B cell (primary cell): ENCODE measurements around the gene TTYH1. TPM values are rescaled to one million over a fixed set of nuclear protein-coding genes. Genes with fewer than 3 reads are reported as not detected.

ENCODE experiments used
- ATAC-seq: fragments of 200-7000 bp; cut with Tn5 transposase; one replicate; pipeline ENCODE4 v1.10.0; 2021; ENCODE audit warnings: low read depth, mild to moderate bottlenecking, moderate number of reproducible peaks, moderate library complexity
- CTCF ChIA-PET: fragments of 350-600 bp; sonication (Branson Sonifier 250); formaldehyde crosslinking; loops from one replicate; lab custom pipeline; 2021; ENCODE audit warnings: antibody characterized with exemption, inconsistent platforms; lab: Charles Lee
- POLR2A ChIA-PET: fragments of 350-600 bp; sonication (Branson Sonifier 250); formaldehyde crosslinking; loops from one replicate; lab custom pipeline; 2021; ENCODE audit warnings: antibody characterized with exemption; lab: Charles Lee
- DNase-seq: peaks from one replicate; pipeline ENCODE4 v3.0.0; 2013
- H2AFZ ChIP-seq: 2 replicates; pipeline ENCODE4 v1.6.1; 2012; ENCODE audit warnings: mild to moderate bottlenecking, low read depth, low read length; ENCODE audit not compliant: insufficient read depth, poor library complexity, severe bottlenecking
- H3K27ac ChIP-seq, 2 donors: 1 replicate in 1 of 2; 2 replicates in 1 of 2; pipeline ENCODE4 v1.5.1; 2012 to 2013; ENCODE audit warnings: low read length in 2 of 2, mild to moderate bottlenecking in 2 of 2, moderate library complexity in 1 of 2
- H3K27me3 ChIP-seq, 4 experiments: fragments of 200-600 bp in 1 of 4; sonication (generic) in 1 of 4; replicated peaks in 1 of 4; 1 replicate in 2 of 4; 2 replicates in 2 of 4; pipeline versions ENCODE4 v1.6.1 to v1.7.0; 2013 to 2016; ENCODE audit warnings: low read length in 3 of 4, mild to moderate bottlenecking in 2 of 4, mixed read lengths in 1 of 4, moderate library complexity in 1 of 4; ENCODE audit not compliant: insufficient read depth in 4 of 4, control insufficient read depth in 3 of 4; ENCODE audit errors: control extremely low read depth in 1 of 4
- H3K36me3 ChIP-seq, 2 experiments: replicated peaks in 1 of 2; 1 replicate in 1 of 2; 2 replicates in 1 of 2; pipeline versions ENCODE4 v1.6.1 to v1.7.1; 2013; ENCODE audit warnings: low read length in 1 of 2; ENCODE audit not compliant: insufficient read depth in 2 of 2, control insufficient read depth in 1 of 2; ENCODE audit errors: control extremely low read depth in 1 of 2, extremely low read depth in 1 of 2
- H3K4me1 ChIP-seq, 2 donors: fragments of 200-600 bp in 1 of 2; sonication (generic) in 1 of 2; 1 replicate in 1 of 2; 2 replicates in 1 of 2; pipeline versions ENCODE4 v1.5.1 to v1.6.1; 2013 to 2017; ENCODE audit warnings: low read length in 2 of 2; ENCODE audit not compliant: control insufficient read depth in 2 of 2, insufficient read depth in 2 of 2
- H3K4me2 ChIP-seq: replicated peaks from 2 replicates; pipeline ENCODE3; 2012; ENCODE audit warnings: mild to moderate bottlenecking, low read depth, low read length; ENCODE audit not compliant: poor library complexity, severe bottlenecking
- H3K4me3 ChIP-seq, 5 experiments: fragments of 200-600 bp in 1 of 5; sonication (generic) in 1 of 5; 1 replicate in 3 of 5; 2 replicates in 2 of 5; pipeline versions ENCODE4 v1.5.1 to v1.7.0; 2011 to 2016; ENCODE audit warnings: low read length in 4 of 5, mild to moderate bottlenecking in 4 of 5, low read depth in 2 of 5, control low read depth in 1 of 5, moderate library complexity in 1 of 5; ENCODE audit not compliant: insufficient read depth in 1 of 5; ENCODE audit errors: control extremely low read depth in 1 of 5, extremely low read depth in 1 of 5
- H3K79me2 ChIP-seq: fragments of 200-600 bp; sonication (generic); one replicate; pipeline ENCODE4 v1.6.0; 2016; ENCODE audit warnings: low read length; ENCODE audit not compliant: control insufficient read depth, insufficient read depth
- H3K9ac ChIP-seq: fragments of 200-600 bp; sonication (generic); 2 replicates; pipeline ENCODE4 v1.6.1; 2017; ENCODE audit warnings: mild to moderate bottlenecking, low read length, moderate library complexity
- H3K9me3 ChIP-seq, 3 donors: one replicate each; pipeline versions ENCODE4 v1.6.1 to v1.7.1; 2013; ENCODE audit warnings: low read length in 2 of 3; ENCODE audit not compliant: control insufficient read depth in 2 of 3, insufficient read depth in 1 of 3; ENCODE audit errors: control extremely low read depth in 1 of 3
- H4K20me1 ChIP-seq: 2 replicates; pipeline ENCODE4 v1.6.0; 2012; ENCODE audit warnings: mild to moderate bottlenecking, low read length; ENCODE audit not compliant: insufficient read depth, control insufficient read depth, poor library complexity, severe bottlenecking
- H3K27ac Mint-ChIP-seq: one replicate; pipeline ENCODE4 v1.8.0; 2021; ENCODE audit warnings: mixed read lengths
- H3K27me3 Mint-ChIP-seq: one replicate; pipeline ENCODE4 v1.8.0; 2021; ENCODE audit warnings: mixed read lengths
- H3K4me1 Mint-ChIP-seq: one replicate; pipeline ENCODE4 v1.8.0; 2021; ENCODE audit warnings: mixed read lengths
- H3K4me3 Mint-ChIP-seq: one replicate; pipeline ENCODE4 v1.8.0; 2021; ENCODE audit warnings: mixed read lengths
- H3K9me3 Mint-ChIP-seq: one replicate; pipeline ENCODE4 v1.8.0; 2022; ENCODE audit warnings: mixed read lengths; ENCODE audit not compliant: insufficient read depth
- CTCF ChIP-seq: fragments of 200-600 bp; IDR thresholded peaks from one replicate; pipeline ENCODE4 v1.8.0; 2022; ENCODE audit warnings: antibody characterized with exemption, mild to moderate bottlenecking
- EZH2 ChIP-seq: IDR thresholded peaks from 2 replicates; pipeline ENCODE4 v1.6.1; 2012; ENCODE audit warnings: borderline replicate concordance, low read depth, mild to moderate bottlenecking, moderate library complexity, low read length; ENCODE audit not compliant: insufficient read depth, poor library complexity, severe bottlenecking
- WGBS: methylation state at CpG from one replicate; pipeline ENCODE4 v1.1.5; 2013; ENCODE audit warnings: missing lambda C conversion rate; ENCODE audit not compliant: insufficient coverage; 5-methylcytosine and 5-hydroxymethylcytosine counted together
- intact Hi-C: fragments of 100-400 bp; cut with micrococcal nuclease; formaldehyde crosslinking; loops from one replicate; pipeline ENCODE4 v1.10.0; 2022
- polyA plus RNA-seq: library from polyadenylated mRNA; depleted of rRNA; stranded (reverse); fragments of >200 nt; gene quantifications from 2 replicates; pipeline ENCODE4 v1.2.3, GENCODE V29; 2012
- total RNA-seq, 2 donors: library from RNA; stranded (reverse); fragments of 120-200 nt in 1 of 2; gene quantifications; 1 replicate in 1 of 2; 2 replicates in 1 of 2; pipeline versions ENCODE4 v1.2.3 to v1.2.4, GENCODE V29; 2013 to 2022

The TTYH1 gene
- total and polyA plus RNA-seq, 2 donors (not counting 1 experiment from before 2014, with no cell fraction given), result not detected

GRCh38 chr19:54469496-54469934, 54.3 kb downstream of the TTYH1 start:
- intact Hi-C loops, result no loop called here
- ATAC-seq (no peak), DNase-seq (no peak)
- Histone ChIP-seq H3K4me3 (no peak overlapping the region), H3K79me2 (no peaks in the 10 kb centered on the region), H3K27me3 (peaks cover 0 to 43% (median 19%) of the 10 kb centered on the region in 4 experiments), H3K36me3 (no peaks in the 10 kb centered on the region), H3K27ac (no peak overlapping the region), H4K20me1 (no peaks in the 10 kb centered on the region), H3K4me1 (peaks cover 16 to 19% of the 10 kb centered on the region in 2 donors), H3K9me3 (peaks cover 0 to 19% (median 0%) of the 10 kb centered on the region in 3 donors), H3K4me2 (no peak overlapping the region), H2AFZ (no peak overlapping the region), H3K9ac (no peak overlapping the region)
- WGBS, result 84% methylated on average over 7 of the region's 8 CpGs
- ChIA-PET POLR2A (no interaction called here), CTCF (interaction anchor here (1.0 to 1.4 kb wide), 3 partner anchors 12 to 170 kb away, joined by 3 to 4 read pairs (median 4); no protein-coding TSS in a partner anchor)
- H3K9me3 Mint-ChIP-seq, result no peaks in the 10 kb centered on the region
- peaks cover 38% of the 10 kb centered on the region for H3K27me3 Mint-ChIP-seq
- H3K27ac Mint-ChIP-seq, result no peak overlapping the region
- H3K4me1 Mint-ChIP-seq, result peaks cover 14% of the 10 kb centered on the region
- no peak overlapping the region for H3K4me3 Mint-ChIP-seq
- no peak for TF ChIP-seq EZH2

GRCh38 chr19:54470276-54470887, 55.1 kb downstream of the TTYH1 start:
- Mint-ChIP-seq H3K4me1 (peaks cover 11% of the 10 kb centered on the region), H3K27ac (no peak overlapping the region), H3K27me3 (peaks cover 43% of the 10 kb centered on the region), H3K9me3 (no peaks in the 10 kb centered on the region), H3K4me3 (peak overlapping the region; percentile 53)
- TF ChIP-seq CTCF (peak; percentile 27), EZH2 (no peak)
- H3K9ac ChIP-seq, result no peak overlapping the region
- ATAC-seq (no peak), DNase-seq (no peak)
- peaks cover 0 to 43% (median 19%) of the 10 kb centered on the region in 4 experiments for H3K27me3 ChIP-seq
- intact Hi-C loops, result no loop called here
- H3K27ac ChIP-seq, result no peak overlapping the region
- POLR2A ChIA-PET, result no interaction called here
- H4K20me1 ChIP-seq, result no peaks in the 10 kb centered on the region
- peaks cover 0 to 14% (median 0%) of the 10 kb centered on the region in 3 donors for H3K9me3 ChIP-seq
- no peaks in the 10 kb centered on the region for H3K36me3 ChIP-seq
- 100% methylated on average over 4 of the region's 10 CpGs for WGBS
- peaks cover 12 to 16% of the 10 kb centered on the region in 2 donors for H3K4me1 ChIP-seq
- peak overlapping the region; percentile 64 for H3K4me2 ChIP-seq
- CTCF ChIA-PET, result interaction anchor here (0.7 to 1.4 kb wide), 5 partner anchors 11 to 204 kb away, joined by 3 to 9 read pairs (median 4); no protein-coding TSS in a partner anchor
- no peaks in the 10 kb centered on the region for H3K79me2 ChIP-seq
- H2AFZ ChIP-seq, result no peak overlapping the region
- H3K4me3 ChIP-seq, result no peak overlapping the region
